SU-DHL-6 (cell line): ENCODE results near the gene PHLDA1.

Experiments used
- H2AFZ ChIP-seq: fragments of 200-600 bp; sonication (generic); 2 replicates; pipeline ENCODE4 v1.6.1; 2014; ENCODE audit warnings: low read depth, mild to moderate bottlenecking, moderate library complexity, mixed read lengths, antibody characterized with exemption, low read length; ENCODE audit not compliant: severe bottlenecking
- H3F3A ChIP-seq: fragments of 200-600 bp; shearing (Covaris generic); 2 replicates; pipeline ENCODE4 v1.6.0; 2016; ENCODE audit warnings: antibody characterized with exemption, mild to moderate bottlenecking; ENCODE audit not compliant: insufficient read depth
- H3K27ac ChIP-seq: fragments of 200-600 bp; sonication (generic); 2 replicates; pipeline ENCODE4 v1.5.1; 2016; ENCODE audit warnings: low read depth, mild to moderate bottlenecking, low read length, moderate library complexity, mixed read lengths
- H3K27me3 ChIP-seq: fragments of 200-600 bp; sonication (generic), shearing (Covaris generic); 2 replicates; pipeline ENCODE4 v1.6.0; 2014; ENCODE audit warnings: mild to moderate bottlenecking, low read length
- H3K36me3 ChIP-seq: fragments of 200-600 bp; sonication (generic); 2 replicates; pipeline ENCODE4 v1.6.1; 2014; ENCODE audit warnings: mild to moderate bottlenecking, low read length, mixed read lengths
- H3K4me2 ChIP-seq: fragments of 300-600, 200-600 bp; shearing (Covaris generic), sonication (generic); 2 replicates; pipeline ENCODE4 v1.6.0; 2014; ENCODE audit warnings: low read length, low read depth, mild to moderate bottlenecking; ENCODE audit not compliant: poor library complexity, severe bottlenecking
- H3K4me3 ChIP-seq: fragments of 200-600 bp; sonication (generic); 2 replicates; pipeline ENCODE4 v1.5.1; 2014; ENCODE audit warnings: antibody characterized with exemption, low read length, mild to moderate bottlenecking, mixed read lengths; ENCODE audit not compliant: insufficient read depth, poor library complexity, severe bottlenecking
- H3K79me2 ChIP-seq: fragments of 200-600 bp; sonication (generic); 2 replicates; pipeline ENCODE4 v1.6.1; 2014; ENCODE audit warnings: mild to moderate bottlenecking, low read length, moderate library complexity; ENCODE audit not compliant: insufficient read depth
- H3K9ac ChIP-seq: fragments of 200-600 bp; sonication (generic); 2 replicates; pipeline ENCODE4 v1.7.0; 2014; ENCODE audit warnings: mild to moderate bottlenecking, low read length
- H3K9me2 ChIP-seq: fragments of 200-600 bp; sonication (generic); replicated peaks from 2 replicates; pipeline ENCODE4 v1.6.1; 2014; ENCODE audit warnings: low read length; ENCODE audit not compliant: insufficient read depth
- H3K9me3 ChIP-seq: fragments of 200-600 bp; sonication (generic); 2 replicates; pipeline ENCODE4 v1.6.1; 2014; ENCODE audit warnings: low read length, mixed read lengths; ENCODE audit not compliant: insufficient read depth
- H4K20me1 ChIP-seq: fragments of 200-600 bp; sonication (generic); 2 replicates; pipeline ENCODE4 v1.6.1; 2014; ENCODE audit warnings: low read depth, mild to moderate bottlenecking, antibody characterized with exemption, low read length, moderate library complexity, mixed read lengths
- CTCF ChIP-seq: fragments of 200-600 bp; sonication (generic); IDR thresholded peaks from one replicate; pipeline ENCODE4 v1.5.1; 2017; ENCODE audit warnings: antibody characterized with exemption, mild to moderate bottlenecking, low read length, moderate library complexity; ENCODE audit not compliant: insufficient read depth, poor library complexity, severe bottlenecking
- EZH2phosphoT487 ChIP-seq: fragments of 200-600 bp; sonication (generic), shearing (Covaris generic); conservative IDR thresholded peaks from 2 replicates; pipeline ENCODE4 v1.6.1; 2018; ENCODE audit warnings: mild to moderate bottlenecking, antibody characterized with exemption, low read length, moderate library complexity, mixed read lengths

Gene PHLDA1

GRCh38 chr12:76013603-76014002 is 18.0 kb downstream of the PHLDA1 start:
- TF ChIP-seq EZH2phosphoT487, result no peak
- no peak for TF ChIP-seq CTCF
- Histone ChIP-seq H3K27me3 (no peaks in the 10 kb centered on the region), H3K4me2 (no peak overlapping the region), H3K79me2 (no peaks in the 10 kb centered on the region), H3K4me3 (no peak overlapping the region), H3K9ac (no peak overlapping the region), H2AFZ (no peak overlapping the region), H3K9me3 (no peaks in the 10 kb centered on the region), H3K27ac (no peak overlapping the region), H4K20me1 (no peaks in the 10 kb centered on the region), H3K36me3 (no peaks in the 10 kb centered on the region), H3F3A (no peaks in the 10 kb centered on the region), H3K9me2 (no peaks in the 10 kb centered on the region)

- Histone ChIP-seq H3F3A (no peaks in the 10 kb centered on the region), H3K27ac (no peak overlapping the region), H3K9me3 (no peaks in the 10 kb centered on the region), H2AFZ (no peak overlapping the region), H3K79me2 (no peaks in the 10 kb centered on the region), H3K4me3 (no peak overlapping the region), H3K9ac (no peak overlapping the region), H3K4me2 (no peak overlapping the region), H3K36me3 (no peaks in the 10 kb centered on the region), H3K27me3 (no peaks in the 10 kb centered on the region), H3K9me2 (no peaks in the 10 kb centered on the region), H4K20me1 (no peaks in the 10 kb centered on the region)
- TF ChIP-seq CTCF (no peak), EZH2phosphoT487 (no peak)
Measured at GRCh38 chr12:76012644-76013043, 18.9 kb downstream of the PHLDA1 start.

- Histone ChIP-seq H3K9me2 (no peaks in the 10 kb centered on the region), H3K36me3 (no peaks in the 10 kb centered on the region), H3K79me2 (no peaks in the 10 kb centered on the region), H3K9me3 (no peaks in the 10 kb centered on the region), H3K9ac (no peak overlapping the region), H3K27me3 (no peaks in the 10 kb centered on the region), H2AFZ (no peak overlapping the region), H3K4me2 (no peak overlapping the region), H3K27ac (no peak overlapping the region), H3F3A (no peaks in the 10 kb centered on the region), H3K4me3 (no peak overlapping the region), H4K20me1 (no peaks in the 10 kb centered on the region)
- TF ChIP-seq EZH2phosphoT487 (no peak), CTCF (no peak)
Measured at GRCh38 chr12:76010732-76011458, 20.7 kb downstream of the PHLDA1 start.

- H3K36me3 ChIP-seq, result no peaks in the 10 kb centered on the region
- H3K4me2 ChIP-seq, result no peak overlapping the region
- no peak overlapping the region for H2AFZ ChIP-seq
- no peak overlapping the region for H3K9ac ChIP-seq
- H3K4me3 ChIP-seq, result no peak overlapping the region
- H3K9me3 ChIP-seq, result no peaks in the 10 kb centered on the region
- H3K9me2 ChIP-seq, result no peaks in the 10 kb centered on the region
- no peak overlapping the region for H3K27ac ChIP-seq
- no peaks in the 10 kb centered on the region for H3K79me2 ChIP-seq
- no peak for TF ChIP-seq CTCF
- no peak for TF ChIP-seq EZH2phosphoT487
- H3F3A ChIP-seq, result no peaks in the 10 kb centered on the region
- H3K27me3 ChIP-seq, result no peaks in the 10 kb centered on the region
- no peaks in the 10 kb centered on the region for H4K20me1 ChIP-seq
Measured at GRCh38 chr12:76008428-76008827, 23.1 kb downstream of the PHLDA1 start.
